ENCODE data around the gene EP400.

- TF ChIP-seq CTCF (IDR thresholded peaks at IDR 0.05) (no peak), ZFX (IDR thresholded peaks at IDR 0.05; ENCODE audit: borderline replicate concordance) (no peak)
Measured at GRCh38 chr12:132049876-132050275, 100.1 kb downstream of the EP400 start.
